GM18499 (cell line): Measurements from ENCODE around the gene SNTN.

ENCODE experiments used
- ATAC-seq: cut with Tn5 transposase; IDR thresholded peaks from one replicate; pipeline ENCODE4 v1.9.1; 2021; ENCODE audit warnings: moderate number of reproducible peaks; ENCODE audit not compliant: insufficient read depth, unreplicated experiment

The SNTN gene

GRCh38 chr3:63670544-63670943, 18.1 kb downstream of the SNTN start:
- no peak for ATAC-seq

- ATAC-seq: no peak
These were observed 20.6 kb downstream of the SNTN start for GRCh38 chr3:63673111-63673510.

GRCh38 chr3:63674586-63674985, 22.1 kb downstream of the SNTN start:
- no peak for ATAC-seq

GRCh38 chr3:63679186-63679585, 26.7 kb downstream of the SNTN start:
- ATAC-seq: no peak

GRCh38 chr3:63684081-63684480, 31.6 kb downstream of the SNTN start:
- ATAC-seq: no peak

- no peak for ATAC-seq
These were observed 32.9 kb downstream of the SNTN start for GRCh38 chr3:63685340-63685739.

- ATAC-seq: no peak
These were observed 35.1 kb downstream of the SNTN start for GRCh38 chr3:63687278-63688225.

- no peak for ATAC-seq
These were observed 36.8 kb downstream of the SNTN start for GRCh38 chr3:63689285-63689684.

GRCh38 chr3:63693351-63693750, 40.9 kb downstream of the SNTN start:
- ATAC-seq: no peak

GRCh38 chr3:63705092-63705645, 52.7 kb downstream of the SNTN start:
- no peak for ATAC-seq

GRCh38 chr3:63706321-63707085, 54.0 kb downstream of the SNTN start:
- ATAC-seq: no peak

GRCh38 chr3:63707731-63708130, 55.3 kb downstream of the SNTN start:
- ATAC-seq: no peak

- no peak for ATAC-seq
These were observed 57.1 kb downstream of the SNTN start for GRCh38 chr3:63709576-63709975.
